Omental fat pad (tissue), 4 donors: ENCODE measurements around the gene TAF8. TPM values are rescaled to one million over a fixed set of nuclear protein-coding genes. Genes with fewer than 3 reads are reported as not detected.
"Not testable (repeated sequence)": the region's sequence is repeated elsewhere in the genome, so short reads cannot be mapped to it uniquely, and the experiment has no call there.

Experiments
- ATAC-seq: fragments of 150-250 bp; one replicate; pipeline ENCODE4 v1.9.1; 2016; ENCODE audit warnings: mild to moderate bottlenecking, moderate library complexity; ENCODE audit not compliant: low FRiP score
- DNase-seq: peaks from one replicate; pipeline ENCODE4 v3.0.0-alpha.2; 2019; ENCODE audit warnings: low spot score
- total RNA-seq, 4 donors: library from RNA; depleted of rRNA; stranded (reverse); fragments of >200 nt; gene quantifications; one replicate each; pipeline ENCODE4 v1.1.0, GENCODE V29; 2016
- TF ChIP-seq, protein P1 (sequence below), 3 donors: fragments of 450-650 bp; IDR thresholded peaks; one replicate each; pipeline ENCODE4 v1.5.1; 2016 to 2017; ENCODE audit warnings: antibody characterized with exemption in 3 of 3, mild to moderate bottlenecking in 3 of 3, moderate library complexity in 2 of 3

TAF8 gene, protein sequence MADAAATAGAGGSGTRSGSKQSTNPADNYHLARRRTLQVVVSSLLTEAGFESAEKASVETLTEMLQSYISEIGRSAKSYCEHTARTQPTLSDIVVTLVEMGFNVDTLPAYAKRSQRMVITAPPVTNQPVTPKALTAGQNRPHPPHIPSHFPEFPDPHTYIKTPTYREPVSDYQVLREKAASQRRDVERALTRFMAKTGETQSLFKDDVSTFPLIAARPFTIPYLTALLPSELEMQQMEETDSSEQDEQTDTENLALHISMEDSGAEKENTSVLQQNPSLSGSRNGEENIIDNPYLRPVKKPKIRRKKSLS
- total RNA-seq: 10 to 100 TPM; 24.3 to 41.4 (median 26.1) TPM

DNA sequence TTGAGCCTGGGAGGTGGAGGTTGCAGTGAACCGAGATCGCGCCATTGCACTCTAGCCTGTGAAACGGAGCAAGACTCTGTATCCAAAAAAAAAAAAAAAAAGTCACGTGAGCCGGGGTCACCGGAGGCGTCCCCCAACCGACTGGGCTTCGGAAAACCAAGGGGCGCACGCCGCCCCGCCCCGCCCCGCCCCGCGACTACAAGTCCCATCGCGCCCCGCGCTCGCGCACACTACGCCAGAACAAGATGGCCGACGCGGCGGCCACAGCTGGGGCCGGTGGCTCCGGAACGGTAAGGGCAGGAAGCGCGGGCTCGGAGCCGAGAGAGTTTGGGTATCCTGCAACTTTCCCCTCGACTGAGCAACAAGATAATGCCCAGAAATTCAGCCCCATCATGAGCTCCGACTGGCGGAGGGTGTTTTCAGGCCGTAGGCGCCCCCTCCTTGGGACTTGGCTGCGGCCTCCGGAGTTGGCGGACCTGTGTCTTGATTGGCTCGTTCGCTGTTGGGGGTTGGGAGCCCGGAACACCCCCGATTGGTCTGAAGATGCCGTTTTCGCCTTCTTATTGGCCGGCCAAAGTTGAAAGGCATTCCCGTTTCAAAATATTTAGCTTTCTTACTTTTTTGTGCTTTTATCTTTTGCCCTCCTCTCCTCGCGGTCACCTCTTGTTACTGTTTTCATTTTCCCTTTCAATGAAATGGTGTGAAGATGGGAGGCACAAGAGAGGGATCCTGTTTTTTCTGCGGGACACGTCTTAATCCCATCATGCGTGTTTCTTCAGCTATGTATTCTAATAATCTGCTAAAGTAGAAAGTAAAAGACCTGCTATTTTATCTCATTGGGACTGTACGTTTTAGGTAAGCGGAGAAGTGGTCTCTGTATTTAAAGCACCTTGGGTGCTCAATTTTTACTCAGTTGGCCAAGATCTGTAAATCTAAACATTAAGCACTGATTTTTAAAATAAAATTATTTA is at the start of gene TAF8:
TAF8 (plus strand) TSS at position 228 of the 971 bp plus-strand sequence; CDS start at position 246, 18 bp downstream.
- DNase-seq: peak; percentile 72
- TF ChIP-seq, protein P1, sequence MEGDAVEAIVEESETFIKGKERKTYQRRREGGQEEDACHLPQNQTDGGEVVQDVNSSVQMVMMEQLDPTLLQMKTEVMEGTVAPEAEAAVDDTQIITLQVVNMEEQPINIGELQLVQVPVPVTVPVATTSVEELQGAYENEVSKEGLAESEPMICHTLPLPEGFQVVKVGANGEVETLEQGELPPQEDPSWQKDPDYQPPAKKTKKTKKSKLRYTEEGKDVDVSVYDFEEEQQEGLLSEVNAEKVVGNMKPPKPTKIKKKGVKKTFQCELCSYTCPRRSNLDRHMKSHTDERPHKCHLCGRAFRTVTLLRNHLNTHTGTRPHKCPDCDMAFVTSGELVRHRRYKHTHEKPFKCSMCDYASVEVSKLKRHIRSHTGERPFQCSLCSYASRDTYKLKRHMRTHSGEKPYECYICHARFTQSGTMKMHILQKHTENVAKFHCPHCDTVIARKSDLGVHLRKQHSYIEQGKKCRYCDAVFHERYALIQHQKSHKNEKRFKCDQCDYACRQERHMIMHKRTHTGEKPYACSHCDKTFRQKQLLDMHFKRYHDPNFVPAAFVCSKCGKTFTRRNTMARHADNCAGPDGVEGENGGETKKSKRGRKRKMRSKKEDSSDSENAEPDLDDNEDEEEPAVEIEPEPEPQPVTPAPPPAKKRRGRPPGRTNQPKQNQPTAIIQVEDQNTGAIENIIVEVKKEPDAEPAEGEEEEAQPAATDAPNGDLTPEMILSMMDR (IDR thresholded peaks at IDR 0.05): no peak
- ATAC-seq: peak; percentile 82

DNA sequence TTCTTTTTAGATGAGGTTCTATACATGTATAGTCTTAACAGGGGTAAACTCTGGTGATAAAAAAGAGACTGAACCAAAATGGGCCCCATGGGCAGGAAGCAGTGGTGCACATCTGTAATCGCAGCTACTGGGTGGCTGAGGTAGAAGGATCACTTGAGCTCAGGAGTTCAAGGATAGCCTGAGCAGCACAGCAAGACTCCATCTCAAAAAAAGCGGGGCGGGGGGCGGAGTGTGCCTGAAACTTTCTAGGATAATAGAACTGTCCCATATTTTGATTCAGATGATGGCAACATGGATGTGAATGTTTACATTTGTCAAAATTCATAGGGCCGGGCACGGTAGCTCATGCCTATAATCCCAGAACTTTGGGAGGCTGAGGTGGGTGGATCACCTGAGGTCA is 48.8 kb upstream of the TAF8 start:
- DNase-seq (no peak), ATAC-seq (no peak)
- TF ChIP-seq, protein P1 (IDR thresholded peaks at IDR 0.05): no peak

DNA sequence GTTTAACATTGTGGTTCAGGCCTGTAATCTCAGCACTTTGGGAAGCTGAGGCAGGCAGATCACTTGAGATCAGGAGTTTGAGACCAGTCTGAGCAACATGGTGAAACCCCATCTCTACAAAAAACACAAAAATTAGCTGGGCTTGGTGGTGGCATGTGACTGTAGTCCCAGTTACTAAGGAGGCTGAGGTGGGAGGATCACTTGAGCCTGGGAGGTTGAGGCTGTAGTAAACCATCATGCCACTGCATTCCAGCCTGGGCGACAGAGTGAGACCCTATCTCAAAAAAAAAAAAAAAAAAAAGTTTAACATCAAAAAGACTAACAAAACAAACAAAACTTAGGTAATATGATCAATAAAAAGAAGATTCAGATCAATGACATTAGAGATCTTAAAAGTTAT is 46.7 kb upstream of the TAF8 start:
- not testable (repeated sequence) for ATAC-seq, DNase-seq

DNA sequence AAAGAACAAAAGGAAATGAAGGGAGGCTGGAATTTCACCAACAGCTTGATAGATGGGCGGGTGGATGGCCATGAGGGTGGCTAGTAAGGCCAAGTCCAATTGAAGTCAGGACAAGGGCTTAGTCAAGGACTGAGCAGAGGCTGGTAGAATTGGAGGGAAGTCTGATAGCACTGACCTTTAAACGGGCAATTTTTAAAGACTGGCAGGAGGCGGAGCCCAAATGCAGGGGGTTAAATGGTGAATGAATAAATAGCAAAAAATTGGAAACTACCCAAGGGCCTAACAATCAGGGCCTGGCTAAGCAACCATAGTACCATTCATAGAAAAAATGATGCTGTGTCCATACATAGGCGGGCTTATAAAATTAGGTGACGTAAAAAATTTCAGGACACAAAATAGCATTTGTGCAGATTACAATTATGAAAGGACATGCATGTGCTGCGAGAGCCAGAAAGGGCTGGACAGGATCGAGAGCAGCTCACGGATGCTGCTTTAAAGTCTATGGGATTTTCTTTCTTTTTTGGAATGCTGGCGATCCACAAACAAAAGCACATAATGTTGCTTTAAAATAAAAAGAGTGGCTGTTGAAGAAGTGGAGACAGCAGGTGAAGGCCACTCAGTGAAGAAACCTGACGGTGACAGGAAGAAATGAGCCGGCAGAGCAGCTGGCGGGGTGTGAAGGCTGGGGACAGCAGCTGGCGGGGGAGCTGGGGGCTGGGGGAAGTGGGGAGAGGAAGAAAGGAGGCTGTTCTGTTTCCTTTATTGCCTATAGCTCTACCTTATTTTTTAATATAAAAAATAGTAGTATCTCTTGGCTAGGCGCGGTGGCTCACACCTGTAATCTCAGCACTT is 42.8 kb upstream of the TAF8 start:
- TF ChIP-seq, protein P1 (IDR thresholded peaks at IDR 0.05): no peak
- ATAC-seq (no peak), DNase-seq (no peak)

DNA sequence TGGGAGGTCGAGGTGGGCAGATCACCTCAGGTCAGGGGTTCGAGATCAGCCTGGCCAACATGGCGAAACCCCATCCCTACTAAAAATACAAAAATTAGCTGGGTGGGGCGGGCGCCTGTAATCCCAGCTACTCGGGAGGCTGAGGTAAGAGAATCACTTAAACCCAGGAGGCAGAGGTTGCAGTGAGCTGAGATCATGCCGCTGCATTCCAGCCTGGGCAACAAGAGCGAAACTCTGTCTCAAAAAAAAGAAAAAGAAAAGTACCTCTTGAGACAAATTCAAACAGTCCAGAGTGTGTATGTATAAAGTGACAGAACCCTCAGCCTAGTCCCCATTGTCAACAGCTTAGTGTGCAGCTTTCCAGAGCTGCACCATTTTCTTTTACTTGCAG is 42.2 kb upstream of the TAF8 start:
- not testable (repeated sequence) for DNase-seq, ATAC-seq

DNA sequence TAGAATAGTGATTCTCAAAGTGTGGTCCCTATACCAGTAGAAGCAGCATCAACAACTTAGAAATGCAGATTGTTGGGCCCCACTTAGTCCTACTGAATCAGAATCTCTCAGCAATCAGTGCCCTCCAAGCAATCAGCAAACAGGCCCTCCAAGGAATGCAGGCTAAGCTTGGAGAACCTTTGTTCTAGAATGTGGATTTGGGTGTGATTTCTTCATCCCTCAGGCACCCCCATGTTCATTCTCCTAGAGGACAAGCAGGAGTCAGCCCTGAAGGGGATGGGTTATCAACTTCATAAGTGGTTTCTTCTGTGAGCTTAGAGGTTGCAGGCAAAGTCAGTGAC is 40.5 kb upstream of the TAF8 start:
- ATAC-seq: no peak
- no peak for DNase-seq
- TF ChIP-seq, protein P1 (IDR thresholded peaks at IDR 0.05): no peak

DNA sequence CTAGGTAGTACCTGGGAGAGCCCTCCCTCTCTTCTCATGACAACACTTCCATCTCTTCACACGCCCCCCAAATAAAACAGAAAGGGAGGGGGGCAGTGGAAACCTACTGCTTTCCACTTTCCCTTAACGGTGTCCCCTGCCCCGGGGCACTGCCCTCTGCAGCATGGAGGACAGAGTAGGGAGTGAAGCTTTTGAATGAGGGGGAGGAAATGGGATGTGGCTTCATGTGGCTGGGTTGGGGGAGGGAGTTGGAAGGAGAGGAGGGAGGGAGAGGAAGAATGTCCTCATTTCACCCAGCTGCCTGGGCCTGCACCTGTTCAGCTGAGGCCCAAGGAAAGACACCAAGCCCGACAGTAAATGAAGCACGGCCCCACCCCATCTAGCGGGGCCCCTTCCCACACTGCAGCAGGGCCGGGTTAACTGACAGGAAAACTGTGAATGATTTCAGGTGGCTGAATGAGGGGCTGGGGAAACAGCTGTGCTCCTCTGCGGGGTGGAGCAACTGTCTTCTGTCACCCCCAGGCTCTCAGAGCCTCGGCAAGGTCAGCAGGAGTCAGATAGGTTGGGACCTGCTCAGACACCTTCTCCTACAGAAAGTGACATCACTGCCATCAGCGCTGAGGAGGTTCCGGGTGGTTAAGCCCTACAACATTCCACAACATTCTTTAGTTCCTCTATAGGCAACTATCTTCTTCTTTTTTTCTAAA is 40.0 kb upstream of the TAF8 start:
- DNase-seq: no peak
- TF ChIP-seq, protein P1 (IDR thresholded peaks at IDR 0.05): no peak
- no peak for ATAC-seq
